Measurements from ENCODE around the gene RNF144A.
A peak's percentile ranks its signal among the peaks of the same experiment; 100 is the strongest.
"Not testable (repeated sequence)": the region's sequence is repeated elsewhere in the genome, so short reads cannot be mapped to it uniquely, and the experiment has no call there.

The RNF144A gene

GRCh38 chr2:6973895-6974545 lies 56.8 kb downstream of the RNF144A start:
- DNase-seq = no peak

- DNase-seq = no peak
Measured at GRCh38 chr2:6975988-6976387, 58.8 kb downstream of the RNF144A start.

- no peak for DNase-seq
Measured at GRCh38 chr2:6977113-6977741, 60.0 kb downstream of the RNF144A start.

GRCh38 chr2:6977786-6978185 lies 60.6 kb downstream of the RNF144A start:
- no peak for DNase-seq

GRCh38 chr2:6978991-6979390 lies 61.8 kb downstream of the RNF144A start:
- DNase-seq = no peak

- DNase-seq = no peak
Measured at GRCh38 chr2:6982449-6982848, 65.2 kb downstream of the RNF144A start.

GRCh38 chr2:6982934-6983589 lies 65.8 kb downstream of the RNF144A start:
- DNase-seq = no peak

GRCh38 chr2:6986301-6986911 lies 69.2 kb downstream of the RNF144A start:
- DNase-seq = no peak

- no peak for DNase-seq
Measured at GRCh38 chr2:6986912-6987361, 69.7 kb downstream of the RNF144A start.

- no peak for DNase-seq
Measured at GRCh38 chr2:6990871-6991270, 73.7 kb downstream of the RNF144A start.

GRCh38 chr2:6992794-6993228 lies 75.6 kb downstream of the RNF144A start:
- DNase-seq = no peak

- DNase-seq = no peak
Measured at GRCh38 chr2:6993229-6993640, 76.0 kb downstream of the RNF144A start.

- DNase-seq = peak in 1 of 2 donors; percentile 20
Measured at GRCh38 chr2:6993936-6994335, 76.7 kb downstream of the RNF144A start.

GRCh38 chr2:6994536-6995128 lies 77.4 kb downstream of the RNF144A start:
- no peak for DNase-seq

- no peak for DNase-seq
Measured at GRCh38 chr2:6995391-6996097, 78.3 kb downstream of the RNF144A start.

- no peak for DNase-seq
Measured at GRCh38 chr2:6999211-6999877, 82.1 kb downstream of the RNF144A start.

- not testable (repeated sequence) for DNase-seq
Measured at GRCh38 chr2:7001395-7001794, 84.2 kb downstream of the RNF144A start.

- no peak for DNase-seq
Measured at GRCh38 chr2:7003895-7004294, 86.7 kb downstream of the RNF144A start.

- DNase-seq = peak in 1 of 2 donors; percentile 75
Measured at GRCh38 chr2:7004636-7005035, 87.4 kb downstream of the RNF144A start.

GRCh38 chr2:7007488-7007845 lies 90.3 kb downstream of the RNF144A start:
- DNase-seq = no peak

- DNase-seq = peak; percentile 34 to 83
Measured at GRCh38 chr2:7007846-7008741, 90.9 kb downstream of the RNF144A start.

Data from bone marrow (tissue), 2 donors.